ENCODE results near the gene STXBP5. TPM values are rescaled to one million over a fixed set of nuclear protein-coding genes. Genes with fewer than 3 reads are reported as not detected.

Gene STXBP5
- total RNA-seq, 1 experiment from 2014 or later: 10.1 TPM

DNA sequence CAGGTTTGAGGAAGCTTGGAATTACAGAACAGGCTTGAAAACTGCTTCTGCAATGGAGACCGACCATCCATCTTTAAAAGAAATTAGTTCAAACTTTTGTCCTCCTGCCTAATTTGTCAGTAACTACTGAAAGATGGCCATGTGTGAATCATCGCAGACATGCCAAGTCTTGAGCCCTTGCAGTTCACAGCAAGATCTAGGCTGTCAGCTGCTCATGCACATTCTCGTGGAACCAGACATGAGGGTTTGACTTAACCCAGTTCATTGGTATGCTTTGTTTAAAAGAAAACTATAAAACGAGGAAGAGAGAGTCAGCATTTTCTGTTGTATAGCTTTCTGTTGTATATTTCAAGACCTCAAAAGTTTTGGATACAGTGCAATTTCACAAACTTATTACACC lies 230.3 kb downstream of the STXBP5 start:
- DNase-seq: no peak
- no peaks in the 10 kb centered on the region for H3K9me3 Mint-ChIP-seq (ENCODE audit: low read depth, unreplicated experiment)
- no peak overlapping the region for H3K4me3 Mint-ChIP-seq (ENCODE audit: low read depth, unreplicated experiment)
- TF ChIP-seq CTCF (IDR thresholded peaks at IDR 0.05; ENCODE audit: unreplicated experiment): no peak
- intact Hi-C loops (cut with micrococcal nuclease; ENCODE audit: unreplicated experiment): no loop called here
- H3K4me1 Mint-ChIP-seq (ENCODE audit: low read depth, unreplicated experiment): no peaks in the 10 kb centered on the region
- no peaks in the 10 kb centered on the region for H3K27me3 Mint-ChIP-seq (ENCODE audit: unreplicated experiment)
- BruUV-seq (replicated peaks): no TSS peak
- H3K36me3 Mint-ChIP-seq (ENCODE audit: insufficient read depth, unreplicated experiment): no peaks in the 10 kb centered on the region
- H3K27ac Mint-ChIP-seq (ENCODE audit: unreplicated experiment): no peak overlapping the region
- CTCF ChIA-PET: no interaction called here

GRCh38 chr6:147437615-147438014 lies 233.4 kb downstream of the STXBP5 start:
- no peaks in the 10 kb centered on the region for H3K9me3 Mint-ChIP-seq (ENCODE audit: low read depth, unreplicated experiment)
- no peak for DNase-seq
- intact Hi-C loops (cut with micrococcal nuclease; ENCODE audit: unreplicated experiment): no loop called here
- H3K4me3 Mint-ChIP-seq (ENCODE audit: low read depth, unreplicated experiment): no peak overlapping the region
- H3K27me3 Mint-ChIP-seq (ENCODE audit: unreplicated experiment): no peaks in the 10 kb centered on the region
- H3K36me3 Mint-ChIP-seq (ENCODE audit: insufficient read depth, unreplicated experiment): no peaks in the 10 kb centered on the region
- H3K4me1 Mint-ChIP-seq (ENCODE audit: low read depth, unreplicated experiment): no peaks in the 10 kb centered on the region
- BruUV-seq (replicated peaks): no TSS peak
- no peak overlapping the region for H3K27ac Mint-ChIP-seq (ENCODE audit: unreplicated experiment)
- TF ChIP-seq CTCF (IDR thresholded peaks at IDR 0.05; ENCODE audit: unreplicated experiment): no peak
- CTCF ChIA-PET: interaction anchor here (0.7 kb wide), 1 partner anchor 514 kb away, joined by 3 read pairs; no protein-coding TSS in a partner anchor

DNA sequence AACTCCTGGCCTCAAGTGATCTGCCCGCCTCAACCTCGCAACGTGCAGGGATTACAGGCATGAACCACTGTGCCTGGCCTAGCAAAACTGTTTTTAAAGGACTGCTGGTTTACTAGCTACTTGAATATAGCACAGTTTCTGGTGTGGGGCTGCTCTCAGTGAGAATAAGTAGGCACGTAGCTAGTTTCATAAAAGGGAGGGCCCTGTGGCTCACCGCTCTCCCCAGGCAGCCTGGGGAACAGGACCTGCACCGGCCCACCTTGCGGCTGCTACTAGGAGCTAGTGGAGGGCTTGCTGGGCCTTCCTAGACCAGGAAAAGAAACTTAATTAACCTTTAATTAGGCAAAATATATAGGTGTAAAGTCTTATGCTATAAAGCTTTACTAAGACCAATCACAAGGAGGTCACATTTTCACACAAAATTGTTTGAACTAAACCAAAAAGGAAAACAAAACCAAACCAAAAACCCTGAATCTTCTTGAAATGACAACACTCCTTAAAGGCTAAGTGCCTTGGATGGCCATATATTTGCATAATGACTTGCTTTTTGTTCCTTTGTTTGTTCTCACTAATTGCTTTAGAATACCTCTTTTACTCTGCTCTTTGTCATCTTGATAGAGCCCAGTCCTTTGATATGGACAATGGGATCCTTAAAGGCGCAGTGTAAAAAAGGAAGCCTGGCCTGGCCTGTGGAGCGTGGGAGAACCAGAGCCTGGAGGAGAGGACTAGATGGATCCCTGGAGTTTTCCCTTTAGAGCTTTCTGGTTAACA lies 234.7 kb downstream of the STXBP5 start:
- no TSS peak for BruUV-seq (replicated peaks)
- Mint-ChIP-seq H3K27me3 (ENCODE audit: unreplicated experiment) (no peaks in the 10 kb centered on the region), H3K36me3 (ENCODE audit: insufficient read depth, unreplicated experiment) (no peaks in the 10 kb centered on the region), H3K4me1 (ENCODE audit: low read depth, unreplicated experiment) (no peaks in the 10 kb centered on the region), H3K27ac (ENCODE audit: unreplicated experiment) (no peak overlapping the region), H3K9me3 (ENCODE audit: low read depth, unreplicated experiment) (no peaks in the 10 kb centered on the region), H3K4me3 (ENCODE audit: low read depth, unreplicated experiment) (no peak overlapping the region)
- no peak for TF ChIP-seq CTCF (IDR thresholded peaks at IDR 0.05; ENCODE audit: unreplicated experiment)
- CTCF ChIA-PET: no interaction called here
- DNase-seq: no peak
- intact Hi-C loops (cut with micrococcal nuclease; ENCODE audit: unreplicated experiment): no loop called here

Data from Calu3 (cell line).